Progenitor cell of endocrine pancreas (in vitro differentiated cells): ENCODE results near the gene KCNE3. TPM values are rescaled to one million over a fixed set of nuclear protein-coding genes. Genes with fewer than 3 reads are reported as not detected.

ENCODE experiments used
- DNase-seq: peaks from one replicate; pipeline ENCODE4 v3.0.0; 2021; ENCODE audit warnings: low spot score; ENCODE audit not compliant: unreplicated experiment
- H3K27ac Mint-ChIP-seq: 2 replicates; pipeline ENCODE4 v1.8.0; 2021; ENCODE audit warnings: mild to moderate bottlenecking, moderate library complexity, mixed read lengths
- H3K27me3 Mint-ChIP-seq: 2 replicates; pipeline ENCODE4 v1.8.0; 2021; ENCODE audit warnings: mixed read lengths
- H3K36me3 Mint-ChIP-seq: 2 replicates; pipeline ENCODE4 v1.8.0; 2022; ENCODE audit warnings: mixed read lengths; ENCODE audit not compliant: insufficient read depth
- H3K4me1 Mint-ChIP-seq: 2 replicates; pipeline ENCODE4 v1.8.0; 2021; ENCODE audit warnings: low read depth, mixed read lengths
- H3K4me3 Mint-ChIP-seq: 2 replicates; pipeline ENCODE4 v1.8.0; 2021; ENCODE audit warnings: low read depth, mild to moderate bottlenecking, moderate library complexity, mixed read lengths
- H3K9me3 Mint-ChIP-seq: 2 replicates; pipeline ENCODE4 v1.8.0; 2021; ENCODE audit warnings: low read depth, mixed read lengths
- CTCF ChIP-seq: fragments of 200-600 bp; sonication (generic); IDR thresholded peaks from one replicate; pipeline ENCODE4 v1.5.0; 2021; ENCODE audit warnings: antibody characterized with exemption, mild to moderate bottlenecking; ENCODE audit not compliant: unreplicated experiment
- total RNA-seq: library from RNA; stranded (reverse); gene quantifications from 2 replicates; pipeline ENCODE4 v1.2.1, GENCODE V29; 2021

The KCNE3 gene
- total RNA-seq, 1 donor from 2014 or later: 1.0 TPM

GRCh38 chr11:74487875-74488274 lies 20.5 kb upstream of the KCNE3 start:
- Mint-ChIP-seq H3K4me3 (no peak overlapping the region), H3K9me3 (no peaks in the 10 kb centered on the region), H3K4me1 (peaks cover 5% of the 10 kb centered on the region), H3K36me3 (peaks cover 2% of the 10 kb centered on the region), H3K27me3 (no peaks in the 10 kb centered on the region), H3K27ac (no peak overlapping the region)
- peak; percentile 44 for TF ChIP-seq CTCF
- no peak for DNase-seq

GRCh38 chr11:74485868-74486267 lies 18.5 kb upstream of the KCNE3 start:
- no peaks in the 10 kb centered on the region for H3K36me3 Mint-ChIP-seq
- no peak for DNase-seq
- H3K27ac Mint-ChIP-seq: no peak overlapping the region
- no peak overlapping the region for H3K4me3 Mint-ChIP-seq
- no peak for TF ChIP-seq CTCF
- H3K27me3 Mint-ChIP-seq: no peaks in the 10 kb centered on the region
- H3K4me1 Mint-ChIP-seq: no peaks in the 10 kb centered on the region
- no peaks in the 10 kb centered on the region for H3K9me3 Mint-ChIP-seq

- Mint-ChIP-seq H3K36me3 (no peaks in the 10 kb centered on the region), H3K9me3 (no peaks in the 10 kb centered on the region), H3K4me3 (no peak overlapping the region), H3K27ac (no peak overlapping the region), H3K4me1 (no peaks in the 10 kb centered on the region), H3K27me3 (no peaks in the 10 kb centered on the region)
- TF ChIP-seq CTCF: no peak
- DNase-seq: no peak
Observed at GRCh38 chr11:74480688-74481417, 13.5 kb upstream of the KCNE3 start.

- H3K4me1 Mint-ChIP-seq: no peaks in the 10 kb centered on the region
- H3K36me3 Mint-ChIP-seq: no peaks in the 10 kb centered on the region
- no peaks in the 10 kb centered on the region for H3K9me3 Mint-ChIP-seq
- no peak overlapping the region for H3K27ac Mint-ChIP-seq
- no peak for DNase-seq
- H3K27me3 Mint-ChIP-seq: no peaks in the 10 kb centered on the region
- no peak for TF ChIP-seq CTCF
- no peak overlapping the region for H3K4me3 Mint-ChIP-seq
Observed at GRCh38 chr11:74479732-74480123, 12.4 kb upstream of the KCNE3 start.

GRCh38 chr11:74478877-74479731 lies 11.8 kb upstream of the KCNE3 start:
- H3K4me1 Mint-ChIP-seq: no peaks in the 10 kb centered on the region
- H3K36me3 Mint-ChIP-seq: no peaks in the 10 kb centered on the region
- DNase-seq: no peak
- TF ChIP-seq CTCF: no peak
- H3K27ac Mint-ChIP-seq: no peak overlapping the region
- H3K4me3 Mint-ChIP-seq: no peak overlapping the region
- no peaks in the 10 kb centered on the region for H3K27me3 Mint-ChIP-seq
- no peaks in the 10 kb centered on the region for H3K9me3 Mint-ChIP-seq
